Measurements from ENCODE around the gene ZNF682.
"Not testable (repeated sequence)": the region's sequence is repeated elsewhere in the genome, so short reads cannot be mapped to it uniquely, and the experiment has no call there.

DNA sequence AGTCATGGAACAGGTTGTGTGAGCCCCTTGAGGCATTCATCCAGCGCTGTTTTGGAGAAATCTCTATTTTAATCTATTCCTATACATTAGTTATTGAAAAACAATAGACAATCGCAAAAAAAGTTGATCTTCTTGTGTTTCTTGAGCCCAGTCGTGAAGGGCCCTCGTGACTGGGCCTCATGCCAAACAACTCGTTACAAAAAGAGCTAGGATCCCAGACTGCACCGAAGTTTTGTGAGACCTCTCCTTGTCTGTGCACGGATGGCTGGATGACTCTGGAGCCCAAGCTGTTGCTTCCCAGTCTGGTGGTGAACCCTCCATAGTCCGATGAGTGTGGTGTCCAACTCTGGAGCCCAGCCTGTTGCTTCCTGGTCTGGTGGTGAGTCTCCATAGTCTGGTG lies 81.5 kb downstream of the ZNF682 start:
- TF ChIP-seq, protein P1, sequence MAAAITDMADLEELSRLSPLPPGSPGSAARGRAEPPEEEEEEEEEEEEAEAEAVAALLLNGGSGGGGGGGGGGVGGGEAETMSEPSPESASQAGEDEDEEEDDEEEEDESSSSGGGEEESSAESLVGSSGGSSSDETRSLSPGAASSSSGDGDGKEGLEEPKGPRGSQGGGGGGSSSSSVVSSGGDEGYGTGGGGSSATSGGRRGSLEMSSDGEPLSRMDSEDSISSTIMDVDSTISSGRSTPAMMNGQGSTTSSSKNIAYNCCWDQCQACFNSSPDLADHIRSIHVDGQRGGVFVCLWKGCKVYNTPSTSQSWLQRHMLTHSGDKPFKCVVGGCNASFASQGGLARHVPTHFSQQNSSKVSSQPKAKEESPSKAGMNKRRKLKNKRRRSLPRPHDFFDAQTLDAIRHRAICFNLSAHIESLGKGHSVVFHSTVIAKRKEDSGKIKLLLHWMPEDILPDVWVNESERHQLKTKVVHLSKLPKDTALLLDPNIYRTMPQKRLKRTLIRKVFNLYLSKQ (tag by site-specific recombination; IDR thresholded peaks at IDR 0.05; ENCODE audit: borderline replicate concordance) = not testable (repeated sequence)
- TF ChIP-seq, protein P2, sequence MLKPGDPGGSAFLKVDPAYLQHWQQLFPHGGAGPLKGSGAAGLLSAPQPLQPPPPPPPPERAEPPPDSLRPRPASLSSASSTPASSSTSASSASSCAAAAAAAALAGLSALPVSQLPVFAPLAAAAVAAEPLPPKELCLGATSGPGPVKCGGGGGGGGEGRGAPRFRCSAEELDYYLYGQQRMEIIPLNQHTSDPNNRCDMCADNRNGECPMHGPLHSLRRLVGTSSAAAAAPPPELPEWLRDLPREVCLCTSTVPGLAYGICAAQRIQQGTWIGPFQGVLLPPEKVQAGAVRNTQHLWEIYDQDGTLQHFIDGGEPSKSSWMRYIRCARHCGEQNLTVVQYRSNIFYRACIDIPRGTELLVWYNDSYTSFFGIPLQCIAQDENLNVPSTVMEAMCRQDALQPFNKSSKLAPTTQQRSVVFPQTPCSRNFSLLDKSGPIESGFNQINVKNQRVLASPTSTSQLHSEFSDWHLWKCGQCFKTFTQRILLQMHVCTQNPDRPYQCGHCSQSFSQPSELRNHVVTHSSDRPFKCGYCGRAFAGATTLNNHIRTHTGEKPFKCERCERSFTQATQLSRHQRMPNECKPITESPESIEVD (tag by site-specific recombination; IDR thresholded peaks at IDR 0.05) = not testable (repeated sequence)
- TF ChIP-seq, protein P3, sequence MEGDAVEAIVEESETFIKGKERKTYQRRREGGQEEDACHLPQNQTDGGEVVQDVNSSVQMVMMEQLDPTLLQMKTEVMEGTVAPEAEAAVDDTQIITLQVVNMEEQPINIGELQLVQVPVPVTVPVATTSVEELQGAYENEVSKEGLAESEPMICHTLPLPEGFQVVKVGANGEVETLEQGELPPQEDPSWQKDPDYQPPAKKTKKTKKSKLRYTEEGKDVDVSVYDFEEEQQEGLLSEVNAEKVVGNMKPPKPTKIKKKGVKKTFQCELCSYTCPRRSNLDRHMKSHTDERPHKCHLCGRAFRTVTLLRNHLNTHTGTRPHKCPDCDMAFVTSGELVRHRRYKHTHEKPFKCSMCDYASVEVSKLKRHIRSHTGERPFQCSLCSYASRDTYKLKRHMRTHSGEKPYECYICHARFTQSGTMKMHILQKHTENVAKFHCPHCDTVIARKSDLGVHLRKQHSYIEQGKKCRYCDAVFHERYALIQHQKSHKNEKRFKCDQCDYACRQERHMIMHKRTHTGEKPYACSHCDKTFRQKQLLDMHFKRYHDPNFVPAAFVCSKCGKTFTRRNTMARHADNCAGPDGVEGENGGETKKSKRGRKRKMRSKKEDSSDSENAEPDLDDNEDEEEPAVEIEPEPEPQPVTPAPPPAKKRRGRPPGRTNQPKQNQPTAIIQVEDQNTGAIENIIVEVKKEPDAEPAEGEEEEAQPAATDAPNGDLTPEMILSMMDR (tag by site-specific recombination; IDR thresholded peaks at IDR 0.05) = not testable (repeated sequence)
- TF ChIP-seq ZNF211 (tag by site-specific recombination; IDR thresholded peaks at IDR 0.05; ENCODE audit: low read depth); KLF16 (tag by site-specific recombination; IDR thresholded peaks at IDR 0.05); ZNF416 (tag by site-specific recombination; IDR thresholded peaks at IDR 0.05): not testable (repeated sequence)
